HEK293T (cell line): ENCODE results near the gene SUGCT.

Experiments
- CTCF ChIA-PET: fragments of 350-600 bp; formaldehyde crosslinking; extraction: SDS; loops from one replicate; lab custom pipeline; 2021; ENCODE audit warnings: antibody characterized with exemption, inconsistent platforms; lab: Yijun Ruan, JAX
- POLR2A ChIA-PET: fragments of 350-600 bp; formaldehyde crosslinking; extraction: SDS; loops from one replicate; lab custom pipeline; 2020; ENCODE audit warnings: antibody characterized with exemption, inconsistent platforms; lab: Yijun Ruan, JAX
- DNase-seq: peaks from one replicate; pipeline ENCODE4 v3.0.0; 2012; ENCODE audit warnings: mixed read lengths; ENCODE audit errors: extremely low spot score
- ARNT ChIP-seq: fragments of 450-650 bp; IDR thresholded peaks from 2 replicates; pipeline ENCODE4 v1.6.1; 2017; ENCODE audit warnings: mild to moderate bottlenecking
- BHLHE40 ChIP-seq: fragments of 450-650 bp; IDR thresholded peaks from 2 replicates; pipeline ENCODE4 v1.6.1; 2016; ENCODE audit warnings: mild to moderate bottlenecking, moderate library complexity, borderline replicate concordance
- CTBP1 ChIP-seq: fragments of 450-650 bp; IDR thresholded peaks from 2 replicates; pipeline ENCODE4 v1.6.1; 2016; ENCODE audit warnings: borderline replicate concordance
- ELF4 ChIP-seq: fragments of 450-650 bp; IDR thresholded peaks from 2 replicates; pipeline ENCODE4 v1.6.1; 2017; ENCODE audit warnings: antibody characterized with exemption
- FOXA1 ChIP-seq: fragments of 450-650 bp; IDR thresholded peaks from 2 replicates; pipeline ENCODE4 v1.6.1; 2016; ENCODE audit warnings: mild to moderate bottlenecking
- FOXK2 ChIP-seq: fragments of 450-650 bp; IDR thresholded peaks from 2 replicates; pipeline ENCODE4 v1.6.1; 2016; ENCODE audit warnings: mild to moderate bottlenecking
- FOXM1 ChIP-seq: fragments of 450-650 bp; IDR thresholded peaks from 2 replicates; pipeline ENCODE4 v1.6.1; 2017; ENCODE audit warnings: mild to moderate bottlenecking, borderline replicate concordance
- HDGF ChIP-seq: fragments of 450-650 bp; IDR thresholded peaks from 2 replicates; pipeline ENCODE4 v1.6.1; 2017; ENCODE audit warnings: antibody characterized with exemption, borderline replicate concordance
- L3MBTL2 ChIP-seq: fragments of 450-650 bp; conservative IDR thresholded peaks from 2 replicates; pipeline ENCODE4 v1.6.1; 2016; ENCODE audit warnings: mild to moderate bottlenecking
- LEF1 ChIP-seq: fragments of 450-650 bp; IDR thresholded peaks from 2 replicates; pipeline ENCODE4 v1.6.1; 2017; ENCODE audit warnings: mild to moderate bottlenecking, borderline replicate concordance
- NFRKB ChIP-seq: fragments of 450-650 bp; IDR thresholded peaks from 2 replicates; pipeline ENCODE4 v1.6.1; 2016; ENCODE audit warnings: mild to moderate bottlenecking, moderate library complexity
- SP1 ChIP-seq: fragments of 450-650 bp; IDR thresholded peaks from 2 replicates; pipeline ENCODE4 v1.6.1; 2017
- SUZ12 ChIP-seq: fragments of 450-650 bp; IDR thresholded peaks from 2 replicates; pipeline ENCODE4 v1.6.1; 2016; ENCODE audit warnings: mild to moderate bottlenecking
- TARDBP ChIP-seq: fragments of 450-650 bp; IDR thresholded peaks from 2 replicates; pipeline ENCODE4 v1.6.1; 2016
- ZNF384 ChIP-seq: fragments of 450-650 bp; IDR thresholded peaks from 2 replicates; pipeline ENCODE4 v1.6.1; 2016
- TF ChIP-seq, protein P1 (sequence below): fragments of 450-650 bp; IDR thresholded peaks from 2 replicates; pipeline ENCODE4 v1.6.1; 2016

Gene SUGCT

DNA sequence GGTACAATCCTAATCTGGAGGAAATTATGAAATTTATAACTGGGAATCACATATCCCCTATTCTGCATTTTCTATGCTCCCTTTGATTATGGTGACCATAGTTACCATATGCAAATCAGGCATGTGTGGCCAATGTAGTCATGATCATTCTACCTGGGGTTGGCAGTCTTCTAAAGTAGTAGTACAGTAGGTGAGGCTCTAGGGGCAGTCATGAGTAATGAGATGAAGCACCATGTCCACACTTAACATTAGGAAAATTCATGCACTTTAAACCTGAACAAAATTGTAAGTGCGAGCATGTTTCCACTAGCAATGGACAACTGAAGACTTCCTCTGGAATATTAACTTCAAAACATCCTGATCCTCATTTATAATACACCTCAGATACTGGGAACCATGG lies 545.9 kb downstream of the SUGCT start:
- DNase-seq, result peak; percentile 56
- ChIA-PET POLR2A (no interaction called here), CTCF (interaction anchor here (0.5 kb wide), 1 partner anchor 63 kb away, joined by 3 read pairs; no protein-coding TSS in a partner anchor)
- no peak for TF ChIP-seq ZNF384
- no peak for TF ChIP-seq CTBP1
- no peak for TF ChIP-seq HDGF
- TF ChIP-seq L3MBTL2, result no peak
- TF ChIP-seq NFRKB, result no peak
- TF ChIP-seq SP1, result no peak
- TF ChIP-seq BHLHE40, result no peak
- TF ChIP-seq SUZ12, result no peak
- no peak for TF ChIP-seq ELF4
- no peak for TF ChIP-seq FOXA1

DNA sequence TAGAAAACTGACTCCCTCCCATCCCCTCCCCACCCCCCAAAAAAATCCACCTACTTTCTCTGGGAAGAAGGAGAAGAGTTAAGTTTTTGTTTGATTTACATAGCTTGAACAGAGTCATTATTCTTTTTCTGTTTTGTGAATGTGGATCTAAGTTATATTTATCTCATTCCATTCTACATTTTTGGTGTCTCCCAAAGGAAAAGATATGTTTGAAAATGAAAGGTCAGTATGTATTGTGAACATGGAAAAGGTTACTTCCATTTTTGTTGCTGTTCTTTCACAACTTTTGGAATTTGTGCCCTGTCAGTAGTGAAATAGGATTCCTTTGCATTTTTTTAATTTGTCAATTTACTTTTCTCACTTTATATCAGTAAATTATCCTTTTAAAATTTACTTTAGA lies 547.9 kb downstream of the SUGCT start:
- TF ChIP-seq FOXM1 (no peak), L3MBTL2 (no peak), CTBP1 (no peak), ELF4 (no peak), LEF1 (no peak), NFRKB (no peak), ARNT (no peak), SP1 (no peak), HDGF (no peak), SUZ12 (no peak), TARDBP (no peak), ZNF384 (no peak), FOXK2 (no peak)
- TF ChIP-seq, protein P1, sequence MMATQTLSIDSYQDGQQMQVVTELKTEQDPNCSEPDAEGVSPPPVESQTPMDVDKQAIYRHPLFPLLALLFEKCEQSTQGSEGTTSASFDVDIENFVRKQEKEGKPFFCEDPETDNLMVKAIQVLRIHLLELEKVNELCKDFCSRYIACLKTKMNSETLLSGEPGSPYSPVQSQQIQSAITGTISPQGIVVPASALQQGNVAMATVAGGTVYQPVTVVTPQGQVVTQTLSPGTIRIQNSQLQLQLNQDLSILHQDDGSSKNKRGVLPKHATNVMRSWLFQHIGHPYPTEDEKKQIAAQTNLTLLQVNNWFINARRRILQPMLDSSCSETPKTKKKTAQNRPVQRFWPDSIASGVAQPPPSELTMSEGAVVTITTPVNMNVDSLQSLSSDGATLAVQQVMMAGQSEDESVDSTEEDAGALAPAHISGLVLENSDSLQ, result no peak
- DNase-seq, result no peak
- ChIA-PET POLR2A (no interaction called here), CTCF (no interaction called here)

DNA sequence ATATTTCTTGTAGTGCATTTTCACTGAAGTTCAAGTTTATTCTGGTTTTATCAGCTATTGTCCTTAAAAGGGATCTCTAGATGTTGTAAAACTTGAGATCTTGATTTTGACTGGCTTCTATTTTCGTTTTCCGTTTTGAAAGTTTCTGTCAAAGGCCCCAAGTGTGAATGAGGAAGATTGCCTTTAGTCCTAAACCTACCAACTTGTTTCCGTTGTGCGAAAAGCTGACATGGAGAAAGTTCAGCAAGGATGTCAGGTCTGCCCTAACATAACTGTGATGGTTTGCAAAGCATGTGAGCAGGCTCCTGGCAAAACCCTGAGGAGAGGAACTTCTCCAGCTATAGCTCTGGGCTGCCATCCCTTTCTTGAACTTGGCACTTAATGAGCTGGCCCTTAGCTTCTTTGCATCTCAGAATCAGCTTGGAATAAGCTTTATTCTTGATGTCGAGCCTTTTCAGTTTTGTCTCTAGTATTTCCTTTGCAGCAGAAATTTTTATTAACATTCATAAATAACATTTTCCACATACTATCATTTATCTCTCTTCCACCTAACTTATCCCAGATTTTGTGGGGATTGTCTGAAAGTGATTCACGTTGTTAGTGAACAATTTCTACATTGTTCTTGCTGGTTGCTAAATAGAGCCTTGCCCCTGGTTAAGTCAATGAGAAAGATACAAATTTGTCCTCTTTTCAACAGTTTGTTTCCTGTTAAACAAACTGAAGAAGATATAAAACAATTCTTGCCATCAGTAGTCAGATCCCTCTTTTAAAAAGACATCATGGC lies 559.4 kb downstream of the SUGCT start:
- DNase-seq, result no peak
- TF ChIP-seq TARDBP (no peak), ZNF384 (no peak), FOXK2 (no peak), BHLHE40 (no peak), SP1 (no peak), SUZ12 (no peak), FOXM1 (no peak), L3MBTL2 (no peak), CTBP1 (no peak), ELF4 (no peak), LEF1 (no peak), FOXA1 (no peak), NFRKB (no peak), HDGF (no peak), ARNT (no peak)
- TF ChIP-seq, protein P1, result no peak
- ChIA-PET POLR2A (no interaction called here), CTCF (no interaction called here)

DNA sequence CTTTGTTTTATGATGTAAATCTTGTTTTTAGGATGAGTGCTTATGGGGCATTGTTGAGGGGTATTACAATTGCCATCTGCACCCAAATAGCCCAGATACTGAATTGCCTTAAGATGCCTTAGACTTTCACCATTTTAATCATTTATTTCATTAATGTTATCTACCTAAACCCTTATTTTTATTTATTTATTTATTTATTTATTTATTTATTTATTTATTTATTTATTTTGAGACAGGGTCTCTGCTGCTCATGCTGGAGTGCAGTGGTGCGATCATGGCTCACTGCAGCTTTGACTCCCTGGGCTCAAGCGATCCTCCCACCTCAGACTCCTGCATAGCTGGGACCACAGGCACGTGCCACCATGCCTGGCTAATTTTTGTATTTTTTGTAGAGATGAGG lies 560.2 kb downstream of the SUGCT start:
- TF ChIP-seq CTBP1, result no peak
- CTCF ChIA-PET, result no interaction called here
- POLR2A ChIA-PET, result no interaction called here
- DNase-seq, result no peak

DNA sequence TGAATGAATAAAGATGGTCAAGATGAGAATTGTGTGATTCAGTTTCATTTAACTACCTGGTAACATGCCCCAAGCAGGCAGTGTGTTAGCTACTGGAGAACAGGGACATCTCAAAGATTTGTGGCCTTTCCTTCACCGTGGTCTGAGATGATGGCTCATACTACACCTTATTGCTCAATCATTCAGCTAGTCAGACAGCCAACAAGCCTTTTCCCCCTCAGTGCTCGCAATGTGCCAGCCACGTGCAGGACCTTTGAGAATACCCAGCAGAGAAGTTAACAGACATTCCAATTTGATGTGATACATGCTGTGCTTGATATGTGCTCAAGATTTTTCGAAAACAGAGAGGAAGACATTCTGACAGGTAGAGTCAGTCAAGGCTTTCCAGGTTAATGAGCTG lies 562.8 kb downstream of the SUGCT start:
- CTCF ChIA-PET, result no interaction called here
- DNase-seq, result no peak
- POLR2A ChIA-PET, result no interaction called here
- TF ChIP-seq FOXA1 (no peak), HDGF (no peak), ZNF384 (no peak), SP1 (no peak), TARDBP (no peak), SUZ12 (no peak), NFRKB (no peak), ELF4 (no peak), BHLHE40 (no peak), LEF1 (no peak), L3MBTL2 (no peak), CTBP1 (no peak), FOXM1 (no peak), ARNT (no peak), FOXK2 (no peak)
- TF ChIP-seq, protein P1, result no peak

DNA sequence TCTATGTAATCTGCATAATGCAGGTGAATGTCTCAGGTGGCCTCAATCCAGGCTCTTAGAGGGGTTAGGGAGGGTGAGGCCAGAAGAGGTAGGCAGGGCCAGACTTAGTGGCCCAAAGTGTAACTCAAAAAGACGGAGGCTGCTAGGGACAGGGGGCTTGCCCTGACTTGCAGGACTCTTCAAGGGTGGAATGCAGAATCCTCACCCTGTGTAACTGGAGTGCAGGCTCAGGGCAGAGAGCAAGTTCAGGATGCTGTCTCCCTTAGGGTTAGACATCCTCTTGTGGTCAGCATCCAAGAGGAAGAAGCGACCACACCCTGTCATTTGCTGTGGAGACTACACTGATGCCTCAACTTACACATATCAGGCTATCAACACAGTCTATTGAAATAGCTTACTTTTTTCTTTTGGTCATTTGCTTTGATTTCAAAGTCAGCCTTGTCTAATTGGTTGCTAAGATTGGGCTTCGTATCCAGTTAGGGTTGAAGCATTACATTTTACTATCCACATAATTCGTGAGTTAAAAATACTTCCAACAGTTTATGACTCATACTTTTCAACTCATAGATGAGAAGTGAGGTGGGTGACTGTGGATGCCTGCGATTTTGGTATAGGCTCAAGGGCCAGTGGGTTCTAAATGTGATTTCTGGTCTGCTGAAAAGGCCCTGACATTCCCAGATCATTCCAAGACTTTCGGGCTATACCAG lies 563.6 kb downstream of the SUGCT start:
- no peak for DNase-seq
- ChIA-PET POLR2A (no interaction called here), CTCF (no interaction called here)
- TF ChIP-seq HDGF (no peak), BHLHE40 (no peak), FOXA1 (no peak), ZNF384 (no peak)
